Chondrocyte (in vitro differentiated cells): ENCODE measurements around the gene GAS2L3. TPM values are rescaled to one million over a fixed set of nuclear protein-coding genes. Genes with fewer than 3 reads are reported as not detected.

ENCODE experiments used
- DNase-seq: peaks from one replicate; pipeline ENCODE4 v3.0.0; 2021; ENCODE audit warnings: mixed read lengths, low spot score
- H3K27ac Mint-ChIP-seq: one replicate; pipeline ENCODE4 v1.8.0; 2021; ENCODE audit warnings: mild to moderate bottlenecking, moderate library complexity, mixed read lengths; ENCODE audit not compliant: unreplicated experiment
- H3K27me3 Mint-ChIP-seq: 2 replicates; pipeline ENCODE4 v1.8.0; 2021; ENCODE audit warnings: low read depth, mixed read lengths
- H3K36me3 Mint-ChIP-seq: 2 replicates; pipeline ENCODE4 v1.8.0; 2021; ENCODE audit warnings: low read depth, mixed read lengths
- H3K4me1 Mint-ChIP-seq: 2 replicates; pipeline ENCODE4 v1.8.0; 2021; ENCODE audit warnings: low read depth, mild to moderate bottlenecking, mixed read lengths
- H3K4me3 Mint-ChIP-seq: one replicate; pipeline ENCODE4 v1.8.0; 2021; ENCODE audit warnings: mild to moderate bottlenecking, moderate library complexity, mixed read lengths; ENCODE audit not compliant: unreplicated experiment
- H3K9me3 Mint-ChIP-seq: 2 replicates; pipeline ENCODE4 v1.8.0; 2021; ENCODE audit warnings: low read depth, mixed read lengths
- CTCF ChIP-seq: fragments of 200-600 bp; sonication (generic); IDR thresholded peaks from 2 replicates; pipeline ENCODE4 v1.5.0; 2021; ENCODE audit warnings: antibody characterized with exemption, mild to moderate bottlenecking, moderate library complexity
- total RNA-seq: library from RNA; stranded (reverse); gene quantifications from 3 replicates; pipeline ENCODE4 v1.2.1, GENCODE V29; 2021

The GAS2L3 gene
- total RNA-seq, 1 donor from 2014 or later, result 6.3 TPM

DNA sequence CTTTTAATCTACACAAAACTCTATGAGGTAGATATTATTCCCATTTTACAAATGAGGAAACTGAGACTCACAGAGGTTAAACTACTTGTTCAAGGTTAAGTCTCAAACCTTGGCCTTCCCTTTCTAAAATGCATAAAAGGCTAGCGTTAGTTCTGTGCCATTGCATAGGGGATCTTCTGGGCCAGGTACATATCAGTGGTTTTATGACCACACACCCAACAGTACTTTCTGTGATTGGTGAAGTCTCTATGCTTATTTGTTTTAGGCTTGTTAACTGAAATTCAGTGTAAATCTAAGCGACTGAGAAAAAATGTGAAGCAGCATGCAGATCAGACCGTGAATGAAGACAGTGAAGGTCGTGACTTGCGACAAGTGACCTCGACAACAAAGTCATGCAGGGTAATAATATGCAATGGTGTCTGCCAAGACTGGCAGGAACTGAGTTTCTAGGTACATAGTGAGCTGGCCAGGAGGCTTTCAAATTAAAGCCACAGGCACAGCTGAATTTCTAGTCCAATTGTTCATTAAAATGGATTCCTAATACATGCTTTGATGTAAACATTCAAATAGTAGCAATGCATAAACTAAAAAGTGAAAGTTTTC is 38.8 kb upstream of the GAS2L3 start:
- no peak for TF ChIP-seq CTCF
- no peaks in the 10 kb centered on the region for H3K9me3 Mint-ChIP-seq
- no peaks in the 10 kb centered on the region for H3K36me3 Mint-ChIP-seq

DNA sequence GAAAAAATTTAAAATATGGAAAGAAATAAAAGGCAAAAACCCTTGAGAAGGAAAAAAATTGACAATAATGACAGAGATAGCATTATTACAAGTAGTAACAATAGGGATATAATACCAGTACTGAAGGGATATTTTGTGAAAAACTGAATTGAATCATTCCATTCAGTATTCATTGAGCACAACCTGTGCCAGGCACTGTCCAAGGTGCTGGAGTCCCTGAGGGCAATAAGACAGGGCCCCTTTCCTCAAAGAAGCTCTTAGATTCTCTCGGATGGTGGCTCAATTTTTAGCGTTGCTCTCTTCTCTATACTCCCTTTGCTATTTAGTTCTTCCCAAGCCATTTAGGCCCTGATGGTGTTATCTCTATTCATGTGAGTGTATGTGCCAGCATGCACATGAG is 34.3 kb upstream of the GAS2L3 start:
- H3K27ac Mint-ChIP-seq, result no peak overlapping the region
- H3K9me3 Mint-ChIP-seq, result no peaks in the 10 kb centered on the region
- H3K4me1 Mint-ChIP-seq, result no peaks in the 10 kb centered on the region
- no peak for TF ChIP-seq CTCF
- H3K27me3 Mint-ChIP-seq, result peaks cover 14% of the 10 kb centered on the region
- DNase-seq, result no peak
- H3K4me3 Mint-ChIP-seq, result no peak overlapping the region
- H3K36me3 Mint-ChIP-seq, result no peaks in the 10 kb centered on the region

More for the DNA sequence above, 38.8 kb upstream of the GAS2L3 start:
- Mint-ChIP-seq H3K27me3 (peaks cover 22% of the 10 kb centered on the region), H3K4me3 (no peak overlapping the region), H3K4me1 (no peaks in the 10 kb centered on the region), H3K27ac (no peak overlapping the region)
- no peak for DNase-seq

DNA sequence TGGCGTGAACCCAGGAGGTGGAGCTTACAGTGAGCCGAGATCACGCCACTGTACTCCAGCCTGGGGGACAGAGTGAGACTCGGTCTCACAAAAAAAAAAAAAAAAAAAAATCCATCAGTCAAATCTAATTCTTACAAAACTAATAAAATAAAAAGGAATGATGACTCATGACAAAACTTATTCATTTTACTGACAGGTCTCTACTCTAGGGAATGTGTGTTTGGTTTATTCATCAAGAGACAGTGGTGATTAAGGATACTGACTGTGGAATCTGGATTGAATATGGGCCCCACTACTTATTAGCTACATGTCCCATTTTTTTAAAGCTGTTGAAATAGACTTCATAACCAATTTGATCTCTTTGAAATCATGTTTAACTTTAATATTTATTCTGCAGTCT is 29.3 kb upstream of the GAS2L3 start:
- TF ChIP-seq CTCF, result no peak
- H3K27ac Mint-ChIP-seq, result no peak overlapping the region
- H3K9me3 Mint-ChIP-seq, result no peaks in the 10 kb centered on the region
- no peak for DNase-seq
- no peak overlapping the region for H3K4me3 Mint-ChIP-seq
- H3K36me3 Mint-ChIP-seq, result no peaks in the 10 kb centered on the region
- H3K27me3 Mint-ChIP-seq, result peaks cover 17% of the 10 kb centered on the region
- H3K4me1 Mint-ChIP-seq, result no peaks in the 10 kb centered on the region

DNA sequence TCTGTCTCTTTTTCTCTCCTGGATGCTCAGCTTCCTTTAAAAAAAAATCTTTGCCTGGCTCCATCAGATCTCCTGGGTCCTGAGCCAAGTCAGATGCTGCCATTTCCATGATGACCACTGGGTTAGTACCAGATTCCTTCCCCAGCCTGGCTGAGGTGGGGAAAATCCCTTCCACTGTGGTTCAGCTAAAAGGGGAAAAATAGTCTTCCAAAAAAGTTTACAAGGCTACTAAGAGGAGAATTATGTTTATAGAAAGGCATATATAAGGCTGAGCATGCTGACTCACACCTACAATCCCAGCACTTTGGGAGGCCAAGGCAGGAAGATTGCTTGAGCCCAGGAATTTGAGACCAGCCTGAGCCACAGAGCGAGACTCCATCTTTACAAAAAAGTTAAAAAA is 28.4 kb upstream of the GAS2L3 start:
- Mint-ChIP-seq H3K4me1 (no peaks in the 10 kb centered on the region), H3K9me3 (no peaks in the 10 kb centered on the region), H3K4me3 (no peak overlapping the region), H3K36me3 (no peaks in the 10 kb centered on the region), H3K27me3 (peaks cover 17% of the 10 kb centered on the region), H3K27ac (no peak overlapping the region)
- no peak for TF ChIP-seq CTCF
- DNase-seq, result no peak

- TF ChIP-seq CTCF, result no peak
- DNase-seq, result no peak
- H3K4me3 Mint-ChIP-seq, result no peak overlapping the region
- peaks cover 13% of the 10 kb centered on the region for H3K27me3 Mint-ChIP-seq
- H3K36me3 Mint-ChIP-seq, result no peaks in the 10 kb centered on the region
- H3K4me1 Mint-ChIP-seq, result no peaks in the 10 kb centered on the region
- no peaks in the 10 kb centered on the region for H3K9me3 Mint-ChIP-seq
- H3K27ac Mint-ChIP-seq, result no peak overlapping the region
These were observed 19.5 kb upstream of the GAS2L3 start for GRCh38 chr12:100553936-100554335.
